GM10847 (cell line): ENCODE measurements around the gene NEK5.

Experiments
- POLR2A ChIP-seq: IDR thresholded peaks from 2 replicates; pipeline ENCODE4 v1.6.1; 2011; ENCODE audit not compliant: insufficient read length; ENCODE audit errors: extremely low read depth

NEK5 gene

DNA sequence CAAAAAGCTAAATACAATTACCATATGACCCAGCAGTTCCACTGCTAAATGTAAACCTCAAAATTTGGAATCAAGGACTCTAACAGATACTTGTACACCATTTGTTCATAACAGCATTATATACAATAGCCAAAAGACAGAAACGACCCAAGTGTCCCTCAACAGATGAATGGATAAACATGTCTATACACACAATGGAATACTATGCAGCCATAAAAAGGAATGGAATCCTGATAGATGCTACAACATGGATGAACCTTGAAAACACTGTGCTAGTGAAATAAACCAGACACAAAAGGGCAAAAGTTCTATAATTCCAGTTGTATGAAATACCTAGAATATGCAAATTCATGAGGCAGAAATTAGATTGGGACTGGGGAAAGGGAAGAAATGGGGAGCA is 18.4 kb upstream of the NEK5 start:
- no peak for TF ChIP-seq POLR2A

DNA sequence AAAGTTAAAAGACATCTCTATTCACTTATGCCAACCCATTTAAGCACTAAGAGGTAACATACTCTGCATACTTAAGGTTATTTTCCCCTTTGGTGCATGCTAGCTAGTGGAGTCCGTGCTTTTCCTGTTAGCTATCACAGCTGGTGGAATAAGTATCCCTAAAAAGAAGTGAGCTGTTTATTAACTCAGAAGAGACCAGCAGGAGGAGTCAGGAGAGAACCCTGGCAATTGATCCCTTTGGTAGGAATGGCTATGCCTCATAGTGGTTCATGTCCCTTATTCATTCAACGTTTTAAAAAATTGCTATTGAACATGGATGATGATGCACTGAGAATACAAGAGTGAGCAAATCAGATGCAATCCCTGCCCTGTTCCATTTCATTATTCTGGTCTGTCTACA is 12.4 kb upstream of the NEK5 start:
- no peak for TF ChIP-seq POLR2A

DNA sequence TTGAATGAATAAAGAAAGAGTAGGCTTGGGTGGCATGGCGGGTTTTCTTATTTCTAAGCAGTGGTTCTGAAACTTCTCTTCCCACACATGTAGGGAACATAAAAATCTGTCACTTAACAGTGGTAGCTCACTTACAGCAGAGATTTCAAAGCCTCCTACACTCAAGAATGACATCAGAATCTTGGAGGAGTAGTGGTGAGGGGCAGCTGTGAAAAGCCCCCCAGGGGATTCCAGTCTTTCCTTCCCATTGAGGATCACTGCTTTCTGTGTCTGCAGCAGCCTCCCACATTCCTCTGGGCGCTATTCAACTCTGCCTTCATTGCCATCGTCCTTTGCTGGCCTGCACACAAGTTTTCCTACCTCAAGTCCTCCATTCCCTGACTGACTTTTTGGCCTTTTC is 8.6 kb upstream of the NEK5 start:
- no peak for TF ChIP-seq POLR2A

DNA sequence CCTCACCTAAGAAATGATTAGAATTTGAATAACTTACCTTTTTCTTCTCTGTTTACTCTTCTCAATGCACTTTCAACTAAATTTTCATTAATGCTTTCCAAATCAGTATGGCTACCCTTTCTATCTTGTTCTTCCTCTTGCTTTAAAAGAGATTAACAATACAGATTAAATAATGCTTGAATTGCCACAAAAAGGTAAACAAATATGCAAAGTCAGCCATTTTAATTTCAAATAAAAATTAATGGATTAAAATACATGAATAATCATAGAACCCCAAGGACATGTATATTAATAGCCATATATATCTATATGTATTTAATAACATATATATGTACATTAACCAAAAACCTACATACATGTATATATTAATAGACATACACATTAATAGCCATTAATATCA is 7.9 kb upstream of the NEK5 start:
- no peak for TF ChIP-seq POLR2A

DNA sequence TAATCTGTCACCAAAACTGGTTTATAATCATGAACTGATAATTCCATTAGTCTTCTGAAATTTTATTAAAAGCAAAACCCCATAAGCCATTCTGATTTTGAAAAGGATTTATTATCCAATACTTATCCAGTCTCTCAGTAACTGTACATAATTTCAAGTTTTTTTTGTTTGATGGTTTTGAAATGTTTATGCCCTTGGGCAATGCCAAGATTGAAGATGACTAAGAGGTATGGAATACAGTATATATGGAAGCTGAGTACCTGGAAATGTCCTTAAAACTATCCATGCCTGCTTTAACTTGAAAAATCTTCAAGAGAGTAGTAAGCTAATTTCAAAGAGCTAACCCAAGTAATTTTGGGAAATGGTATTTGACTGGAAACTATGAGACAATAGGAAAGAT is 1.8 kb upstream of the NEK5 start:
- TF ChIP-seq POLR2A: no peak

DNA sequence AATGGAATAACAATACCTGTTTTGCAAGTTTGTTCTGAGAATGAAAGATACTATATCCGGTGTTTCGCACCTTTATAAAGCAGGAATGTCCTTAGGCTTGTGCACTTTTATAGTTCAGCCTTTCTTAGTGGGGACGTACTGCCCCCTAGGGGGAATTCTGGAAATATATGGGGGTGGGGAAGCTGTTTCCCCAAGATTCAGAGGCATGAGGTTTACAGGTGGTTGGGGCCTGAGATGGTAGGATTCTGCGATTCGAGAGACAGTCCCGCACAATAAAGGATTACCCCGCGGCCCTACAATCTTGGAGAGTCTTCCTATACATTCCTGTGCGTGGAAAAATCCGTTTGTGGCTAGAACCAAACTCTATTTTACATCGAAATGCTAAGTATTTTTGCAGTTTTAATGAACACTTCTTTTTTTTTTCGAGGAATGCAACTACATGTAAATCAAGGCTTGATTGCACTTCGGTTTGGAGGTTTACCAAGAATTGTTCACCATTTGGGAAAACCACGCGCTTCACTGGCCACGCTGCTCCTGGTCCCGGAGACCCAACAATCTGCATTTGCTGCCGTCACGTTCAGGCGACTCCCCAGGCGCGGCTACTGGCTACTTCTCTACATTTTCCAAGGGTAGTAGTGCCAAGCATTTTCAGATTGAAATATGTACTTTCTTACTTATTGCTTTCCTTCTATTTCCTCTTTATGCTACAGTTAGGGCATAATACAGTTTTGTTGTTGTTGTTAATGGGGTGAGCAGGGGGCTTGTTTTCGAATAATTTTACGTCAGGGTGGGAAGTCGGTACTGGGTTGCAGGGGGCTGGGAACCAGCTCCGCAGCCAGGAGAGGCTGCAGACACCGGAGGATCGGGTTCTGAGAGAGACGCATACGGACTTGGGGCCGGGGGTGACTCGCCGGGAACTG is 830 bp downstream of the NEK5 start:
- TF ChIP-seq POLR2A: no peak

DNA sequence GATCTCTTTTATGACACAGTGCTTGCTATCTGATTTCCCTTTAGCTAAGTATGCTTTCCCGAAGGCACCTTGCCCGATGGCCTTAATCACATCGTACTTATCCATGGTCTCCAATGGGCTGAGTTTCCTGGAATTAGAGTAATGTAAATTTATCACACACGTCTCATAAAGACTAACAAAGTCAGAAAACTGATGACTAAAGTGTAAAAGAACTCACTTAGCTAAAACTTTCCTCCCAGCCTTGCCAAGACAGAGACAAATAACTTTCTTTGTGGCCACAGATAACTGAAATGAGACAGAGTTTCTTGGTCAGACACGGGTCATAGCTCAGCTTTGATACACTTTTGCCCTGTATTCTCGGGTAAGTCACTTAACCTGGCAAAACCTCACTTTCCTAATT is 1.5 kb downstream of the NEK5 start:
- TF ChIP-seq POLR2A: no peak

DNA sequence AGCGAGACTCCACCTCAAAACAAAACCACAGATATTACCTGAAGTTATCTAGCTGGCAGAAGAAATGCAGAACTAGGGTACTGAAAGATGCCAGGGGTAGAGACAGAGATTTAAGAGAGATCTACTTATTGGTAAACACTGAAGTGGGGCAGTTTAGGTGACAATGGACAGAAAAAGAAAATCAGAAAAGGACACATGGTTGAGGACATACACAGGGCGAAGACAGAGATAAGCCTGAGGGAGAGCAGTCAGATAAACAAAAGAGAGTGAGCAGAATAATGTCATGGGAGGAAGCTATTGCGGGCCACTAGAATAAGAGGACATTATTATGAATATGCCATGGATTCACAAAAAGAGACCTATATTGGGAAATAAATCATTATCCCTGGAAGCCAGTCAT is 3.3 kb downstream of the NEK5 start:
- TF ChIP-seq POLR2A: no peak

DNA sequence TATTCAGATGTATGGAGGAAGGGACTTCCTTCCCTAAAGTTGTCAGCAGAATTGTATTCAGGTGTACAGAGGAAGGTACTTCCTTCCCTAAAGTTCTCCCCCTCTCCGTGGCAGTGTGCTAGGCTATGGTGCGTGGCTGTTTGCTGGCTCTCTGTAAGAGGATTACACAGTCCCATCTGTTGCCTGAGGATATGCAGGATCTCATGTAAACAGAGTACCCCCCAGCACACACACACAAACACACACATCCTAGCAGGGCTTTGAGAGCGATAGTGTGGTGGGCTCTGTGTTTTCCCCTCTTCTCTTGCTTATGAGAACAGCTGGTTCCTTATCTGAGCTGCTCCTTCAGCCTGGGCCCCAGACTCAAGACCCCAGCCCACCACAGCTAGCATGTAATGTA is 10.3 kb downstream of the NEK5 start:
- TF ChIP-seq POLR2A: no peak

DNA sequence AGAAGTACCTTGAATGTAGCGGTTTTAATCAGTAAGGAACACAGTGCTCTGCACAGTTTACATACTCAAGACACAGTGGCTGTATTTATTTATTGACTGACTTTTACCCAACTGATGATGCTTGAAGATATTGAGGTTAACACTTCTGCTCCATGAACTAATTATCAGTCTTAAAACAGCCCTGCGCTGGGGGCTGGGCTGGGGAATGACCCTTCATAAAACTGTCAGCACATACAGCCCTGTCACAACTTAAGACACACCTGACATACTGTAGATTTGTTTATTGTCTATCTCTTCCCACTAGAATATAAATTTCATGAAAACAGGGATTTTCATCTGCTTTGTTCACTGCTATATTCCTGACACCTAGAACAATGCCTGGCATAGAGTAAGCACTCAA is 10.8 kb downstream of the NEK5 start:
- TF ChIP-seq POLR2A: no peak

DNA sequence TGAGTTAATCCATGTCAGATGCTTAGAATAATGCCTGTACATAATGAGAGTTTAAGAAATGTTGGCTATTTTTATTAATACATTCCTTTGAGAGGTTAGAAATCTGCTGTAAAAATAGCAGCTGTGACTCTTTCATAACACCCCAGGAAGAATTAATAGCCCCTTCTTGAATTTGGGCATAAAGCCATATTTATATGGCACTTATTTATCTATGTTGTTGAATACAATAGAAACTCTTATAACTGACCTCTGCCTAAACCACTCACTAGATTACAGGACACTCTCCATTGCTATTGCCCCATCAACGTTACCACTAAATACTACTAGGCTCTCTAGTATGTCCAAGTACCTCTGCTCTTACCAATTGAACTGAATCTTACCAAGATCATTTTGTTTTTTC is 16.3 kb downstream of the NEK5 start:
- no peak for TF ChIP-seq POLR2A

DNA sequence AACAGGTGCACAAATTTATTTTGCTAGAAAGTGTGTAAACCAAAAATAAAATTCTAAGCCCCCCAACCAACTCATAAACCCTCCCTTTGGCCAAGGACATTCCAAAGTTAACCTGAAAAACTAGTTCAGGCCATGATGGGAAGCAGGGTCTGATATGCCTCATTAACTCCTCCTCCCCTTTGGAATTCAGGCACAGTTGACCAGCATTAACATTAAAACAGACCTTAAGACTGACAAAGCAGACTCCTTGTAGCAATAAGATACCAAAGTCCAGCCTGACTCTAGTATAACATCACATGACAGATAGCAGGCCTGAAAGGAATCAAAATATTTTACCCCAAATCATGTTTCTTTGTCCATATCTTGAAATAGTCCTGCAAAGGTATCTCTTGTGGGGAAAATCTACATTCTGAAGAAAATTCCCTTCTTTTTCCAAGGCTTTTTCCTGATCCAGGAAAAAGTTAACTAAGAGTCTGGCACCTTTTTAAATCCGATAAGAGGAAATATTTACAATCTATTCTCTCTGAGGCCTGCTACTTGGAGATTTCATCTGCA is 19.7 kb downstream of the NEK5 start:
- no peak for TF ChIP-seq POLR2A

DNA sequence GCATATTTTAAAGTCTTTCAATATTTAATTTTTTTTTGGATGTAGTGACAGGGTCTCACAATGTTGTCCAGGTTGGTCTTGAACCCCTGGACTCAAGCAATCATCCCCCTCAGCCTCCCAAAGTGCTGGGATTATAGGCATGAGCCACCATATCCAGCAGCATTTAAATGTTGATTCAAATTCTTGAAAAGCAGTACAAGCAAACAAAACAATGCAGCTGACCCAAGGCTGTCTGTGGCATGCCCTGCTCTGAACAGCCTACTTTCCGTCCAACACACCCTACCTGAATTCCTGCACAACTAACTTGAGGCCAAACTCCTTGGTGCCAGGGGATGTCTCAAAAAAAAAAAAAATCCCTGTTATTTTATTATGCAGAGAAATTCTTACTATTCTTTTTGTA is 23.0 kb downstream of the NEK5 start:
- TF ChIP-seq POLR2A: no peak

DNA sequence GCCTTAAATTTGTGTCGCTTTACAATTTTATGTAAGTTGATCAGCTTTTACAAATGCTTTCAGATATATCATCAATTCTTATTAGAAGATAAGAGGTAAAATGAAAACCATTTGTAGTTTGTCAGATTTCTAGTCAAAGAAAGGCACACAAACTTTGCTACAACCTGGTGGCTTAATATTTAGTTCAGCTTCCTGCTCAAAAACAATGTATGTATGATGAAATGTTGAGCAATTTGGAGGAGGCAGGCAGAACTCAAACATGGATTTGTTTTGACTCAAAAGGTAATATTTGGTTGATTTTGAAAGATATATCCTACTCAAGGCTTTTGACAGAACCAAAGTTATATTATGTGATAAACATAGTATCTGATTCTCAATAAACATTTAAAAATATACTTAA is 24.2 kb downstream of the NEK5 start:
- no peak for TF ChIP-seq POLR2A

DNA sequence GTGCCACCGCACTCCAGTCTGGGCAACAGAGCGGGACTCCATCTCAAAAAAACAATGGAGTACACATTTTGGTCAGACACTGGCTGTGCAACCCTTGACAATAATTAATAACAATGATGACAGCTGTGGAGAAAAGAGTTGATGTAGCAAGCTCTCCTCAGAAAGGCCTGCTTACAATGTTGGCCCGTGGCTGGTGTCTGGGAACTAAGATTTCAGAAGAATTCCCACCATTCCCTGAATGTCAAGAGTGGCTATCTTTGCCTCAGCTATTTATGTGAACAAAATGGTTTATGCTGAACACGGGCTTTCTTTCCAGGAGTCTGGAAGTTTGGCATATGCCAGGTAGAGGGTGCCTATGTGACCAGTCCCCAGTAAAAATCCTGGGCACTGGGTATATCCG is 25.5 kb downstream of the NEK5 start:
- TF ChIP-seq POLR2A: no peak

DNA sequence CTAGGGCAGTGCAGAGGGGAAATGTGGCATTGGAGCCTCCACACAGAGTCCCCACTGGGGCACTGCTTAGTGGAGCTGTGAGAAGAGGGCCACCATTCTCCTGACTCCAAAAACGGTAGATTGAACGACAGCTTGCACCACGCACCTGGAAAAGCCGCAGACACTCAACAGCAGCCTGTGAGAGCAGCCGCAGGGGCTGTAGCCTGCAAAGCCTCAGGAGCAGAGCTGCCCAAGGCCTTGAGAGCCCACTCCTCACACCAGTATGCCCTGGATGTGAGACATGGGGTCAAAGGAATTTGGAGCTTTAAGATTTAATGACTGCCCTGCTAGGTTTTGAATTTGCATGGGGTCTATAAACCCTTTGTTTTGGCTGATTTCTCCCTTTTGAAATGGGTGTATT is 31.7 kb downstream of the NEK5 start:
- TF ChIP-seq POLR2A: no peak

DNA sequence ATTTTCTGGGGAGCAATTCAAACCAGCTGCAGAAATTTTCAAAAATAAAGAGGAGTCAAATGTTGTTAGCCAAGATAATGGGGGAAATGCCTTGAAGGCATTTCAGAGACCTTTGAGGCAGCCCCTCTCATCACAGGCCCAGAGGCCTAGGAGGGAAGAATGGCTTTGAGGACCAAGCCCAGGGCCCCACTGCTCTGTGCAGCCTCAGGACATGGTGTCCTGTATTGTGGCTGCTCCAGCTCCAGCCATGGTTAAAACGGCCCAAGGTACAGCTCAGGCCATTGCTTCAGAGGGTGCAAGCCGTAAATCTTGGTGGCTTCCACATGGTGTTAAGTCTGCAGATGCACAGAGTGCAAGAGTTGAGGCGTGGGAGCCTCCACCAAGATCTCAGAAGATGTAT is 32.1 kb downstream of the NEK5 start:
- no peak for TF ChIP-seq POLR2A
